GM12878 (cell line): ENCODE data around the gene PTMA. TPM values are rescaled to one million over a fixed set of nuclear protein-coding genes. Genes with fewer than 3 reads are reported as not detected.
A peak's percentile ranks its signal among the peaks of the same experiment; 100 is the strongest.

ENCODE experiments used
- CHD2 ChIP-seq: IDR thresholded peaks from 2 replicates; pipeline ENCODE4 v1.6.1; 2011; ENCODE audit warnings: low read depth, low read length, improper control_type of control experiment, borderline replicate concordance
- CUX1 ChIP-seq: IDR thresholded peaks from 2 replicates; pipeline ENCODE4 v1.6.1; 2012; ENCODE audit warnings: improper control_type of control experiment, low read depth, low read length; ENCODE audit not compliant: insufficient replicate concordance
- NR2C2 ChIP-seq: IDR thresholded peaks from 2 replicates; pipeline ENCODE4 v1.6.1; 2011; ENCODE audit warnings: borderline replicate concordance, low read depth; ENCODE audit not compliant: control insufficient read depth, insufficient read length
- SUPT20H ChIP-seq: IDR thresholded peaks from 2 replicates; pipeline ENCODE4 v1.6.1; 2011; ENCODE audit warnings: low read depth, mild to moderate bottlenecking, low read length, moderate library complexity, borderline replicate concordance; ENCODE audit not compliant: control insufficient read depth
- polyA plus RNA-seq, 11 experiments: library from polyadenylated mRNA; depleted of rRNA in 4 of 11; unstranded in 6 of 11; stranded (reverse) in 5 of 11; fragments of >200 nt; fragmentation: Nextera tagmentation in 4 of 11; fragmentation: Illumina TruSeq in 1 of 11; extraction: Ambion mirVana in 4 of 11; extraction: Trizol in 1 of 11; gene quantifications; 1 replicate in 1 of 11; 2 replicates in 10 of 11; pipeline versions ENCODE4 v1.2.1 to v1.2.3, GENCODE V29; 2011 to 2016; ENCODE audit warnings: inconsistent platforms in 2 of 11, missing spikeins in 2 of 11, low read depth in 1 of 11
- total RNA-seq, 4 experiments: library from RNA; depleted of rRNA in 3 of 4; stranded (reverse); fragments of >200 nt in 3 of 4; fragmentation: Illumina TruSeq in 1 of 4; extraction: Trizol in 1 of 4; gene quantifications; 2 replicates each; pipeline versions ENCODE4 v1.2.1 to v1.2.3, GENCODE V29; 2013 to 2021

Gene PTMA
- total and polyA plus RNA-seq, 10 of the 15 experiments (the other 5 are each of a cell fraction or from before 2014, with no cell fraction given), result 1,144 to 5,018 (median 3,464) TPM

GRCh38 chr2:231713730-231714638 is 5.7 kb downstream of the PTMA start (continued):
- no peak for TF ChIP-seq CUX1
- no peak for TF ChIP-seq NR2C2
- TF ChIP-seq SUPT20H, result no peak
- TF ChIP-seq CHD2, result peak; percentile 79
- TF ChIP-seq, all 136 proteins: peak for 59
